ENCODE results near the gene HRH1.

Gene HRH1

DNA sequence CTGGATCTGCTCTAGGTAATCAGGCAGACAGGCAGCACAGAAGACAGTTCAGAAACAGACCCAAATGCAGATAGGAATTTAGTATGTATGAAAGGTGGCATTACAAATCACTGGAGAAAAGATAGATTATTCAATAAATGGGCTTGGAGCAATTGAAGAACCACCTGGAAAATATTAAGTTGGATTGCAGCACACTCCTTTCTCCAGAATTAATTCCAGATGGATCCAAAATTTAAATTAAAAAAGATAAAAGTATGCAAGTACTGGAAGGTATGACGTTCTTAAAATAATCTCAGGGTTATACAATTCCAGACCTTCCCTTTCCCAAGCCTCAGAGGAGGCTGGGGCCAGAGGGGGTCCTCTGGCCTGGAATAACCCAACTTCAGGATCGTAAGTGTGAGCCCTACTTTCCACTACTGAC is 32.5 kb downstream of the HRH1 start:
- H3K9ac ChIP-seq = no peak overlapping the region
- H4K20me1 ChIP-seq (ENCODE audit: insufficient read depth) = no peaks in the 10 kb centered on the region
- no peak overlapping the region for H3K4me2 ChIP-seq

DNA sequence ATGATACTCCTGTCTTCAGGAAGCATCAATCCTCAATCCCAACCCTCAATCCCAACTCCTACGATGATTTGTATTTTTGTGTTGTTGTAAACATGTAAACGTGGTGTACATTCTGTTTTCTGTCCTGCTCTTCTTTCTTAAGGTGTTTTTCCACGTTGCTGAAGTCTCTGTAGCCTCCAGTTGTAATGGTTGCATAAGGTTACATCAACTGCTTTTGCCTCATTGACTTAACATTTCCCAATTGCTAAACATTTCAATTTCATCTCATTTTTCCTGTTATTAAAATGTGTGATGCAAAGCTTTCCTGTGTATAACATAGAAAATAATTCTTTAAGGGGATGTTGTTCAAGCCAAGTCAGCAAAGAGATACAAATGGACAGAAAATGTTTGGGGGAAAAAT is 33.4 kb downstream of the HRH1 start:
- Histone ChIP-seq H2AFZ (ENCODE audit: low read depth) (no peak overlapping the region), H3K27me3 (ENCODE audit: insufficient read depth, low read depth) (no peaks in the 10 kb centered on the region), H3K4me2 (no peak overlapping the region), H3K36me3 (ENCODE audit: insufficient read depth) (no peaks in the 10 kb centered on the region), H3K4me1 (ENCODE audit: low read depth, poor library complexity, severe bottlenecking) (no peaks in the 10 kb centered on the region), H3K79me2 (ENCODE audit: insufficient read depth, low read depth) (no peaks in the 10 kb centered on the region), H3K4me3 (IDR thresholded peaks at IDR 0.05; ENCODE audit: insufficient read depth, low read depth, low read length) (no peak overlapping the region), H3K27ac (no peak overlapping the region), H3K9ac (no peak overlapping the region), H4K20me1 (ENCODE audit: insufficient read depth) (no peaks in the 10 kb centered on the region)
- TF ChIP-seq, protein P1, sequence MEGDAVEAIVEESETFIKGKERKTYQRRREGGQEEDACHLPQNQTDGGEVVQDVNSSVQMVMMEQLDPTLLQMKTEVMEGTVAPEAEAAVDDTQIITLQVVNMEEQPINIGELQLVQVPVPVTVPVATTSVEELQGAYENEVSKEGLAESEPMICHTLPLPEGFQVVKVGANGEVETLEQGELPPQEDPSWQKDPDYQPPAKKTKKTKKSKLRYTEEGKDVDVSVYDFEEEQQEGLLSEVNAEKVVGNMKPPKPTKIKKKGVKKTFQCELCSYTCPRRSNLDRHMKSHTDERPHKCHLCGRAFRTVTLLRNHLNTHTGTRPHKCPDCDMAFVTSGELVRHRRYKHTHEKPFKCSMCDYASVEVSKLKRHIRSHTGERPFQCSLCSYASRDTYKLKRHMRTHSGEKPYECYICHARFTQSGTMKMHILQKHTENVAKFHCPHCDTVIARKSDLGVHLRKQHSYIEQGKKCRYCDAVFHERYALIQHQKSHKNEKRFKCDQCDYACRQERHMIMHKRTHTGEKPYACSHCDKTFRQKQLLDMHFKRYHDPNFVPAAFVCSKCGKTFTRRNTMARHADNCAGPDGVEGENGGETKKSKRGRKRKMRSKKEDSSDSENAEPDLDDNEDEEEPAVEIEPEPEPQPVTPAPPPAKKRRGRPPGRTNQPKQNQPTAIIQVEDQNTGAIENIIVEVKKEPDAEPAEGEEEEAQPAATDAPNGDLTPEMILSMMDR (conservative IDR thresholded peaks at IDR 0.05; ENCODE audit: low read depth, low read length) = no peak

More for the DNA sequence above, 32.5 kb downstream of the HRH1 start:
- Histone ChIP-seq H3K4me1 (ENCODE audit: low read depth, poor library complexity, severe bottlenecking) (no peaks in the 10 kb centered on the region), H3K4me3 (IDR thresholded peaks at IDR 0.05; ENCODE audit: insufficient read depth, low read depth, low read length) (no peak overlapping the region), H3K27ac (no peak overlapping the region), H2AFZ (ENCODE audit: low read depth) (no peak overlapping the region), H3K79me2 (ENCODE audit: insufficient read depth, low read depth) (no peaks in the 10 kb centered on the region), H3K36me3 (ENCODE audit: insufficient read depth) (no peaks in the 10 kb centered on the region), H3K27me3 (ENCODE audit: insufficient read depth, low read depth) (no peaks in the 10 kb centered on the region)
- TF ChIP-seq, protein P1 (conservative IDR thresholded peaks at IDR 0.05; ENCODE audit: low read depth, low read length) = no peak

DNA sequence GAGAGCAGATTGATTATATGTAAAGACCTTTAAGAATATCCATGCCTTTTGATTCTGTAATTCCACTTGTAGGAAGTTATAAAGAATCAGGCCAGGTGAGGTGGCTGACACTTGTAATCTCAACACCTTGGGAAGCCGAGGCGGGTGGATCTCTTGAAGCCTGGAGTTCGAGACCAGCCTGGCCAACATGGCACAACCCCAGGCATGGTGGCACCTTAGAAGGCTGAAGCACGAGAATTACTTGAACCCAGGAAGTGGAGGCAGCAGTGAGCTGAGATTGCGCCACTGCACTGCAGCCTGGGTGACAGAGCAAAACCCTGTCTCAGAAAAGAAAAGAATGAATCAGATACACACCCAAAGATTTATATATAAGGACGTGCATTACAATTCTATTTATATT is 33.9 kb downstream of the HRH1 start:
- H3K36me3 ChIP-seq (ENCODE audit: insufficient read depth) = no peaks in the 10 kb centered on the region
- H2AFZ ChIP-seq (ENCODE audit: low read depth) = no peak overlapping the region
- H3K79me2 ChIP-seq (ENCODE audit: insufficient read depth, low read depth) = no peaks in the 10 kb centered on the region
- H3K27ac ChIP-seq = no peak overlapping the region
- TF ChIP-seq, protein P1 (conservative IDR thresholded peaks at IDR 0.05; ENCODE audit: low read depth, low read length) = no peak
- no peaks in the 10 kb centered on the region for H3K4me1 ChIP-seq (ENCODE audit: low read depth, poor library complexity, severe bottlenecking)
- H3K4me2 ChIP-seq = no peak overlapping the region
- no peak overlapping the region for H3K9ac ChIP-seq
- H3K27me3 ChIP-seq (ENCODE audit: insufficient read depth, low read depth) = no peaks in the 10 kb centered on the region
- no peak overlapping the region for H3K4me3 ChIP-seq (IDR thresholded peaks at IDR 0.05; ENCODE audit: insufficient read depth, low read depth, low read length)
- no peaks in the 10 kb centered on the region for H4K20me1 ChIP-seq (ENCODE audit: insufficient read depth)

DNA sequence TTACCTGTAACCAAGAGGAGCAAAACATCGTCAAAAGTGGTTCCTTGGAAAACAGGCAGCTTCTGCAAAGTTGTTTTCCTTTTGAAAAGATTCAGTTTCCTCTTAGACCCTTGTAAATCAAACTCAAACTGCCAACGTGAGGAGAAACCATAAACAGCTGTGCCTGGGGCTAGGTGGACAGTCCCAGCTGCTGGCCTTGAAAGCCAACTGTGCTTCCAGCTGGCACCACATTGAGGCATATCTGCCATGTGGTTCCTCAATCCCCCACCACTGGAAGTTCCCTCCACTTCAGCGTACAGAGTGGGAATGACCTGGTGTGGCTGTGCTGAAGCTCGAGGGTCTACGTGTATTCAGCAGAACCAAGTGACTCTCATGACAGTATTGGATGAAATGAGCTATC is 40.9 kb downstream of the HRH1 start:
- TF ChIP-seq, protein P1 (conservative IDR thresholded peaks at IDR 0.05; ENCODE audit: low read depth, low read length) = no peak
- H3K4me3 ChIP-seq (IDR thresholded peaks at IDR 0.05; ENCODE audit: insufficient read depth, low read depth, low read length) = no peak overlapping the region
- H4K20me1 ChIP-seq (ENCODE audit: insufficient read depth) = no peaks in the 10 kb centered on the region
- no peak overlapping the region for H3K27ac ChIP-seq
- no peak overlapping the region for H2AFZ ChIP-seq (ENCODE audit: low read depth)
- no peaks in the 10 kb centered on the region for H3K27me3 ChIP-seq (ENCODE audit: insufficient read depth, low read depth)
- no peak overlapping the region for H3K4me2 ChIP-seq
- no peaks in the 10 kb centered on the region for H3K4me1 ChIP-seq (ENCODE audit: low read depth, poor library complexity, severe bottlenecking)
- H3K9ac ChIP-seq = no peak overlapping the region
- no peaks in the 10 kb centered on the region for H3K36me3 ChIP-seq (ENCODE audit: insufficient read depth)
- H3K79me2 ChIP-seq (ENCODE audit: insufficient read depth, low read depth) = no peaks in the 10 kb centered on the region
